Endothelial cell of hepatic sinusoid (primary cell): ENCODE data around the gene SLC31A1.

Source experiments
- in situ Hi-C: cut with HindIII; loops from 2 replicates; pipeline ENCODE4 v1.10.0; 2017; ENCODE audit warnings: low sequenced_read_pairs

SLC31A1 gene

GRCh38 chr9:113221003-113221799, at the start of gene SLC31A1, which contains the start of gene FKBP15:
Gene SLC31A1, plus strand, starts transcription at chr9:113221544. Its CDS starts 34,605 bp downstream, at chr9:113256149.
Gene FKBP15, minus strand, starts transcription at chr9:113221277. Its CDS starts 34 bp downstream, at chr9:113221243.
- in situ Hi-C loops: no loop called here

- in situ Hi-C loops: no loop called here
Observed at GRCh38 chr9:113173341-113173740, 48.0 kb upstream of the SLC31A1 start.

GRCh38 chr9:113176803-113177202, 44.5 kb upstream of the SLC31A1 start:
- in situ Hi-C loops: no loop called here

- in situ Hi-C loops: no loop called here
Observed at GRCh38 chr9:113177251-113177650, 44.1 kb upstream of the SLC31A1 start.

GRCh38 chr9:113178087-113178486, 43.3 kb upstream of the SLC31A1 start:
- in situ Hi-C loops: no loop called here

GRCh38 chr9:113179839-113180238, 41.5 kb upstream of the SLC31A1 start:
- in situ Hi-C loops: no loop called here

GRCh38 chr9:113181165-113181564, 40.2 kb upstream of the SLC31A1 start:
- in situ Hi-C loops: no loop called here

GRCh38 chr9:113183956-113184488, 37.3 kb upstream of the SLC31A1 start:
- in situ Hi-C loops: no loop called here

GRCh38 chr9:113184539-113184938, 36.8 kb upstream of the SLC31A1 start:
- in situ Hi-C loops: no loop called here

- in situ Hi-C loops: no loop called here
Observed at GRCh38 chr9:113185271-113185670, 36.1 kb upstream of the SLC31A1 start.

- in situ Hi-C loops: no loop called here
Observed at GRCh38 chr9:113186137-113186755, 35.1 kb upstream of the SLC31A1 start.

GRCh38 chr9:113187929-113188595, 33.3 kb upstream of the SLC31A1 start:
- in situ Hi-C loops: no loop called here

- in situ Hi-C loops: no loop called here
Observed at GRCh38 chr9:113192455-113192854, 28.9 kb upstream of the SLC31A1 start.

- in situ Hi-C loops: no loop called here
Observed at GRCh38 chr9:113199683-113200329, 21.5 kb upstream of the SLC31A1 start.

- in situ Hi-C loops: no loop called here
Observed at GRCh38 chr9:113205432-113205831, 15.9 kb upstream of the SLC31A1 start.

GRCh38 chr9:113205861-113206260, 15.5 kb upstream of the SLC31A1 start:
- in situ Hi-C loops: no loop called here

GRCh38 chr9:113210815-113211214, 10.5 kb upstream of the SLC31A1 start:
- in situ Hi-C loops: no loop called here

GRCh38 chr9:113215132-113215531, 6.2 kb upstream of the SLC31A1 start:
- in situ Hi-C loops: no loop called here

- in situ Hi-C loops: no loop called here
Observed at GRCh38 chr9:113216406-113216805, 4.9 kb upstream of the SLC31A1 start.

GRCh38 chr9:113219186-113219936, 2.0 kb upstream of the SLC31A1 start:
- in situ Hi-C loops: no loop called here
